Nasal cavity respiratory epithelium epithelial cell of viscerocranial mucosa (primary cell): Measurements from ENCODE around the gene NCR2. TPM values are rescaled to one million over a fixed set of nuclear protein-coding genes. Genes with fewer than 3 reads are reported as not detected.

Experiments
- total RNA-seq: library from RNA; depleted of rRNA; stranded (reverse); fragments of >200 nt; gene quantifications from 2 replicates; pipeline ENCODE4 v1.2.3, GENCODE V29; 2014

Gene NCR2
- not detected in 2 replicates for total RNA-seq

DNA sequence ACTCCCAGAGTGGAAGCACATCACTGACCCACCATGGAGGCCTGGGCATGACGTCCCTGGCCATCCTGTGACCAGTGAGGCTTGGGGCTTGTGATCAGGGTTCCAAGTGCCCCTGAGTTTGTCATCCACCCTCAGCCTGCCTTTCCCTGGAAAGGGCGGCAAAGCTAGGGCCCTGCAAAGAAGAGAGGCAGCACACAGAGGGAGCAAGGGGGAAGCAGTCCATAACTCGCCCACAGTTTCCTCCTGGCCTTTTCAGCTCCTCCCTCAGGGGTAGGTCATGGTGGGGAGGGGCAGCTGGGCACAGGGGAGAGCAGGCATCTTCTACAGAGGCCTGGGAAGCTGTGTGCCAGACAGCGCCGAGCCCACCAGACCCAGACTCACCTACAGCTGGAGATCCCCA is at the start of gene NCR2:
Gene NCR2, plus strand, starts transcription at position 313 of the 400 bp plus-strand sequence. CDS start 269 bp downstream, outside the sequence.

GRCh38 chr6:41286544-41287346 is 48.7 kb upstream of the NCR2 start, which contains the start of gene TREM1:
TSS of gene TREM1 (minus strand) at chr6:41286682. CDS start at chr6:41286655, 27 bp downstream.

Other genes starting within 250 kb of the NCR2 start
- not detected in 2 replicates for gene TREML1, start 181.3 kb upstream of the NCR2 start, total RNA-seq
- 0.36 and 1.4 TPM in 2 replicates for gene TREM2, start 172.5 kb upstream of the NCR2 start, total RNA-seq
- under 0.01 TPM in 1 of 2 replicates, not detected in the other for gene TREML2, start 134.5 kb upstream of the NCR2 start, total RNA-seq
- gene TREML4, start 107.3 kb upstream of the NCR2 start, total RNA-seq: not detected in 2 replicates
- gene TREM1, start 48.9 kb upstream of the NCR2 start, total RNA-seq: 0.34 and 0.43 TPM in 2 replicates
- gene FOXP4, start 210.8 kb downstream of the NCR2 start, total RNA-seq: 3.1 and 10.0 TPM in 2 replicates